Measurements from ENCODE around the gene EFEMP2.

EFEMP2 gene

GRCh38 chr11:65872586-65873317 lies at the start of gene EFEMP2:
Gene EFEMP2 (minus strand): TSS chr11:65872800. CDS start chr11:65872354, 446 bp downstream.
- DNase-seq (ENCODE audit: low spot score) = no peak

GRCh38 chr11:65921876-65922275 lies 49.3 kb upstream of the EFEMP2 start:
- DNase-seq (ENCODE audit: low spot score) = no peak

GRCh38 chr11:65921033-65921555 lies 48.5 kb upstream of the EFEMP2 start:
- DNase-seq (ENCODE audit: low spot score) = no peak

- DNase-seq (ENCODE audit: low spot score) = peak; percentile 60
Measured at GRCh38 chr11:65920372-65920802, 47.8 kb upstream of the EFEMP2 start.

GRCh38 chr11:65919573-65920371 lies 47.2 kb upstream of the EFEMP2 start:
- DNase-seq (ENCODE audit: low spot score) = peak; percentile 66

- DNase-seq (ENCODE audit: low spot score) = peak; percentile 98
Measured at GRCh38 chr11:65919141-65919572, 46.6 kb upstream of the EFEMP2 start, which contains the start of gene DRAP1. Gene DRAP1 (plus strand): TSS chr11:65919426. CDS start chr11:65919502, 76 bp downstream.

- DNase-seq (ENCODE audit: low spot score) = peak; percentile 73
Measured at GRCh38 chr11:65918211-65919140, 45.9 kb upstream of the EFEMP2 start, which contains the start of gene C11orf68. Gene C11orf68 (minus strand): TSS chr11:65919062. CDS start chr11:65919031, 31 bp downstream.

GRCh38 chr11:65917434-65918210 lies 45.0 kb upstream of the EFEMP2 start:
- DNase-seq (ENCODE audit: low spot score) = peak; percentile 71

- peak; percentile 72 for DNase-seq (ENCODE audit: low spot score)
Measured at GRCh38 chr11:65917077-65917433, 44.5 kb upstream of the EFEMP2 start.

GRCh38 chr11:65916391-65916790 lies 43.8 kb upstream of the EFEMP2 start:
- peak; percentile 66 for DNase-seq (ENCODE audit: low spot score)

- DNase-seq (ENCODE audit: low spot score) = peak; percentile 99
Measured at GRCh38 chr11:65915821-65916251, 43.2 kb upstream of the EFEMP2 start.

GRCh38 chr11:65915101-65915820 lies 42.7 kb upstream of the EFEMP2 start:
- DNase-seq (ENCODE audit: low spot score) = peak; percentile 75

- DNase-seq (ENCODE audit: low spot score) = peak; percentile 96
Measured at GRCh38 chr11:65912845-65913244, 40.2 kb upstream of the EFEMP2 start.

- peak; percentile 97 for DNase-seq (ENCODE audit: low spot score)
Measured at GRCh38 chr11:65911682-65912568, 39.3 kb upstream of the EFEMP2 start.

- DNase-seq (ENCODE audit: low spot score) = peak; percentile 61
Measured at GRCh38 chr11:65907878-65908277, 35.3 kb upstream of the EFEMP2 start.

GRCh38 chr11:65906602-65907001 lies 34.0 kb upstream of the EFEMP2 start:
- peak; percentile 78 for DNase-seq (ENCODE audit: low spot score)

GRCh38 chr11:65903715-65904114 lies 31.1 kb upstream of the EFEMP2 start:
- DNase-seq (ENCODE audit: low spot score) = peak; percentile 34

GRCh38 chr11:65903068-65903481 lies 30.5 kb upstream of the EFEMP2 start:
- peak; percentile 95 for DNase-seq (ENCODE audit: low spot score)

GRCh38 chr11:65900899-65901180 lies 28.2 kb upstream of the EFEMP2 start:
- DNase-seq (ENCODE audit: low spot score) = peak; percentile 51
